D721Med (cell line): ENCODE measurements around the gene CEP97.
"Not testable (repeated sequence)": the region's sequence is repeated elsewhere in the genome, so short reads cannot be mapped to it uniquely, and the experiment has no call there.

Experiments
- DNase-seq: peaks from one replicate; pipeline ENCODE4 v3.0.0; 2011; ENCODE audit warnings: low spot score; ENCODE audit not compliant: insufficient read length
- FAIRE-seq: peaks from 2 replicates; lab custom pipeline; 2011; peaks lifted over from hg19 to GRCh38; lab: Jason Lieb, UNC
- CTCF ChIP-seq: IDR thresholded peaks from 2 replicates; pipeline ENCODE4 v1.5.1; 2012; ENCODE audit warnings: mild to moderate bottlenecking, control low read depth; ENCODE audit not compliant: insufficient read depth; ENCODE audit errors: missing control alignments

The CEP97 gene

GRCh38 chr3:101680466-101680865 lies 43.9 kb upstream of the CEP97 start:
- TF ChIP-seq CTCF = no peak
- FAIRE-seq = no peak
- DNase-seq = no peak

DNA sequence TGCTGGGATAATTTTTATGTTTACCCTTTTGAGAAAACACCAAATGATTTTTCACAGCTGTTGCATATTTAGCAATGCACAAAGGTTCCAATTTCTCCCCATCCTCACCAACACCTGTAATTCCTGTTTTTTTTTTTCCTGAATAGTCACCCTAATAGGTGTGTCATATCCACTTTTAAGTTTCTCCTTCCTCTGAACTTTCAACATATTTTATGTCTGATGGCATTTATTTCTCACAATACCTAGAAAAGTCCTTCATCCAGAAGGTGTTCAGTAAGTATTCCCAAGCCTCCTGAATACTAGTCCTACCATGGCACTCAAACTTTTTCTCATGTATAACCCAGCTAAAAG lies 39.4 kb upstream of the CEP97 start:
- DNase-seq (no peak), FAIRE-seq (no peak)
- no peak for TF ChIP-seq CTCF

GRCh38 chr3:101685870-101686307 lies 38.5 kb upstream of the CEP97 start:
- FAIRE-seq (no peak), DNase-seq (no peak)
- no peak for TF ChIP-seq CTCF

DNA sequence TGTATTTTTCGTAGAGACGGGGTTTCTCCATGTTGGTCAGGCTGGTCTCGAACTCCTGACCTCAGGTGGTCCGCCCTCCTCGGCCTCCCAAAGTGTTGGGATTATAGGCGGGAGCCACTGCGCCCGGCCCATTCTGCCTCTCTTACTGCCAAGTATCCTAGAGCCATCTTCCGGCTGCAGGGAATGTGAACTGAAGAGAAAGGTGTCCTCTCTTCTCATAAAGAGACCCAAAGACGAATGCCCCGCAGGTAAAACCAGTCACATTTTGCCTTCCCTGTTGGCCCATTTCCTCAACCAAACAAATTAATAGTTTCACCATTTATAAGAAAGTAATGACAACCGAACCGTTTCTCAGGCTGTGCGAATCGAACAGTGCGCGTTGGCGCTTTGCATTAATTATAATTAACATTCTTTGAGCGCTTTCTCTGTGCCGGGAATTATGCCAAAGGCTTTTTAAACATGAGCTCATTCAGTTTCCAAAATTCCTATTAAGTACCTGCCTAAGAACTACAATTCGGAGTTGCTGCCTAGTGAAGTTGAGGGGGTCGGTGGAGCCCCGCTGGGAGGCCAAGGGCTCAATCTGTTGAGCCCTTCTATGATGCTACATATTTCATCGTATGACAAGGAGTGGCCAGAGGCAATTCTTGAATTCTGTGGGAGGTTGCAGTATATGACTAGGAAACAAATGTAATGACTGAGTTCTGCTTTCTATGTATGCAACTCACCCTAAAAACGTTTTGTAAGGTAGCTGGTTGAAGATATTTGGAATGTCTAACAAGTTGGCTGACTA lies 37.1 kb upstream of the CEP97 start:
- FAIRE-seq = no peak
- no peak for TF ChIP-seq CTCF
- no peak for DNase-seq

GRCh38 chr3:101689286-101689685 lies 35.1 kb upstream of the CEP97 start:
- DNase-seq (no peak), FAIRE-seq (no peak)
- TF ChIP-seq CTCF = no peak

GRCh38 chr3:101690972-101691371 lies 33.4 kb upstream of the CEP97 start:
- FAIRE-seq (no peak), DNase-seq (no peak)
- TF ChIP-seq CTCF = no peak

GRCh38 chr3:101691685-101692671 lies 32.4 kb upstream of the CEP97 start:
- FAIRE-seq = not testable (repeated sequence)

More at GRCh38 chr3:101691685-101692671, 32.4 kb upstream of the CEP97 start:
- DNase-seq = not testable (repeated sequence)
